ENCODE results near the gene AHDC1. TPM values are rescaled to one million over a fixed set of nuclear protein-coding genes. Genes with fewer than 3 reads are reported as not detected.
A peak's percentile ranks its signal among the peaks of the same experiment; 100 is the strongest.

The AHDC1 gene
- total and polyA plus RNA-seq, 2 of the 13 experiments (the other 11 are each of a cell fraction or from before 2014, with no cell fraction given) = 1.0 to 2.7 TPM

GRCh38 chr1:27550510-27551169, 53.3 kb downstream of the AHDC1 start:
- peaks cover 23% of the 10 kb centered on the region for H3K4me1 ChIP-seq (ENCODE audit: insufficient read depth, low read length)
- BruUV-seq (replicated peaks) = no TSS peak
- WGBS (ENCODE audit: low lambda C conversion rate) = 98% methylated on average over 23 of the region's 44 CpGs
- POLR2A ChIA-PET = no interaction called here
- CTCF ChIA-PET (ENCODE audit: low intra/inter-chr PET ratio, low total read pairs) = no interaction called here
- H3K27ac ChIP-seq (ENCODE audit: extremely low read length, insufficient read depth, low read length) = no peak overlapping the region
- H3K27me3 ChIP-seq (ENCODE audit: control insufficient read depth in 1 of 2, insufficient read depth in 2 of 2, low read length in 2 of 2) = no peaks in the 10 kb centered on the region
- TF ChIP-seq BORCS8-MEF2B (CRISPR knock-in tag; IDR thresholded peaks at IDR 0.05) = no peak
- TF ChIP-seq ZBTB46 (CRISPR knock-in tag; IDR thresholded peaks at IDR 0.05; ENCODE audit: borderline replicate concordance) = no peak
- no peak for TF ChIP-seq ZMAT5 (CRISPR knock-in tag; IDR thresholded peaks at IDR 0.05; ENCODE audit: borderline replicate concordance, low read depth)
- TF ChIP-seq AHR (CRISPR knock-in tag; IDR thresholded peaks at IDR 0.05) = no peak
- TF ChIP-seq JDP2 (CRISPR knock-in tag; IDR thresholded peaks at IDR 0.05; ENCODE audit: borderline replicate concordance) = no peak
- no peak for TF ChIP-seq DDIT3 (CRISPR knock-in tag; IDR thresholded peaks at IDR 0.05)
- 0 out of 2 replicates have a peak, but pooled peaks have one; percentile 9 for TF ChIP-seq HNRNPL (IDR thresholded peaks at IDR 0.05; ENCODE audit: low read depth, low read length)
- no peak for TF ChIP-seq AFF4 (CRISPR knock-in tag; IDR thresholded peaks at IDR 0.05)
- peak; percentile 59 for TF ChIP-seq AGO1 (IDR thresholded peaks at IDR 0.05; ENCODE audit: low read depth, low read length, poor library complexity, severe bottlenecking)
- peak; percentile 14 for TF ChIP-seq AGO2 (optimal IDR thresholded peaks at IDR 0.05; ENCODE audit: low read depth, low read length)
- TF ChIP-seq ZNF17 (CRISPR knock-in tag; IDR thresholded peaks at IDR 0.05) = no peak
- no peak overlapping the region for H2AFZ ChIP-seq (ENCODE audit: low read length)
- H3K9ac ChIP-seq (ENCODE audit: insufficient read depth, low read depth, low read length) = no peak overlapping the region
- H3K4me3 ChIP-seq (replicated peaks in 1 of 3; ENCODE audit: insufficient read depth in 1 of 3, low read depth in 2 of 3, low read length in 3 of 3) = no peak overlapping the region
- no peaks in the 10 kb centered on the region for H3K79me2 ChIP-seq (ENCODE audit: insufficient read depth, low read length)
- DNase-seq (ENCODE audit: low spot score) (no peak), FAIRE-seq (no peak), ATAC-seq (no peak)
- H3K36me3 ChIP-seq (replicated peaks in 1 of 2; ENCODE audit: control insufficient read depth in 1 of 2, insufficient read depth in 2 of 2, low read length in 2 of 2) = peaks cover 9 to 11% of the 10 kb centered on the region in 2 experiments; a peak in 4 of 5 replicates
- H3K4me2 ChIP-seq (ENCODE audit: low read depth, low read length) = no peak overlapping the region
- no peaks in the 10 kb centered on the region for H4K20me1 ChIP-seq (ENCODE audit: insufficient read depth, low read length)
- intact Hi-C loops (cut with micrococcal nuclease; ENCODE audit: unreplicated experiment) (no loop called here), in situ Hi-C loops (cut with HindIII; ENCODE audit: extremely low pct_ligation_motif_present, low pct_unique_long_range_greater_than_20kb) (no loop called here)
- H3K9me3 ChIP-seq (ENCODE audit: low read length) = no peaks in the 10 kb centered on the region

Measured in HepG2 (cell line).